Stimulated activated CD4-positive, alpha-beta T cell treated with anti-CD3 and anti-CD28 coated beads, Interleukin-4, amount 100 ng/mL, for 4 hours (primary cell): ENCODE data around the gene GNA15.
"Not testable (repeated sequence)": the region's sequence is repeated elsewhere in the genome, so short reads cannot be mapped to it uniquely, and the experiment has no call there.

ENCODE experiments used
- DNase-seq, 2 experiments: peaks; one replicate each; pipeline ENCODE4 v3.0.0-alpha.2; 2020

GNA15 gene, protein sequence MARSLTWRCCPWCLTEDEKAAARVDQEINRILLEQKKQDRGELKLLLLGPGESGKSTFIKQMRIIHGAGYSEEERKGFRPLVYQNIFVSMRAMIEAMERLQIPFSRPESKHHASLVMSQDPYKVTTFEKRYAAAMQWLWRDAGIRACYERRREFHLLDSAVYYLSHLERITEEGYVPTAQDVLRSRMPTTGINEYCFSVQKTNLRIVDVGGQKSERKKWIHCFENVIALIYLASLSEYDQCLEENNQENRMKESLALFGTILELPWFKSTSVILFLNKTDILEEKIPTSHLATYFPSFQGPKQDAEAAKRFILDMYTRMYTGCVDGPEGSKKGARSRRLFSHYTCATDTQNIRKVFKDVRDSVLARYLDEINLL

DNA sequence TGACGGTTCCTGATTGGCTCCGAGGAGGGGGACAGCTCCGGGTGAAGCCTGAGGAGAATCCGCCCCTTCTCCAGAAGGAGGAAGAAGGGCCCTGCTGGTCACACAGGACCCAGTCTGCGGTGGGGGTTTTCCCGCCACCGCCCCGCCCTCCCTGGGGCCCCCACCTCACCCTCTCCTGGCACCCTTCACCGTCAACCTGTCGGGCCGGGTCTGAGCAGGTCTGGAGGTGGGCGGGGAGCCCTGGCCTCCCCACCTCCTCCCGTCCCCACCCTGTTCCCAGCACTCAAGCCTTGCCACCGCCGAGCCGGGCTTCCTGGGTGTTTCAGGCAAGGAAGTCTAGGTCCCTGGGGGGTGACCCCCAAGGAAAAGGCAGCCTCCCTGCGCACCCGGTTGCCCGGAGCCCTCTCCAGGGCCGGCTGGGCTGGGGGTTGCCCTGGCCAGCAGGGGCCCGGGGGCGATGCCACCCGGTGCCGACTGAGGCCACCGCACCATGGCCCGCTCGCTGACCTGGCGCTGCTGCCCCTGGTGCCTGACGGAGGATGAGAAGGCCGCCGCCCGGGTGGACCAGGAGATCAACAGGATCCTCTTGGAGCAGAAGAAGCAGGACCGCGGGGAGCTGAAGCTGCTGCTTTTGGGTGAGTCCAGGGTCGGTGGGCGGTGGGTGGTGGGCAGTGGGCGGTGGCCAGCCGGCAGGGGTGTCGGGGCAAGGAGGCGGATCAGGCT lies at the start of gene GNA15:
GNA15 (plus strand) TSS at position 73 of the 723 bp plus-strand sequence; CDS start at position 491, 418 bp downstream.
- DNase-seq: peak; percentile 26 to 42

DNA sequence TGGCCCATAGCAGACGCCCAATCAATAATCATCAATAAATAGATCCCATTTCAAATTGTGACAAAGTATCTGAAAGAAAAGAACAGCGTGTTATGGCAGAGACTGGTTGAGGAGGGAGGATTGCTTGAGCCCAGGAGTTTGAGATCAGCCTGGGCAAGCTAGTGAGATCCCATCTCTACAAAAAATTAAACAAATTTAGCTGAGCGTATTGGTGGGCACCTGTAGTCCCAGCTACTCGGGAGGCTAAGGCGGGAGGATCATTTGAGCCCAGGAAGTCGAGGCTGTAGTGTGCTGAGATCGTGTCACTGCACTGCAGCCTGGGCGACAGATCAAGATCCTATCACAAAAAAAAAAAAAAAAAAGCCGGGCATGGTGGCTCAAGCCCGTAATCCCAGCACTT lies 48.1 kb upstream of the GNA15 start:
- no peak for DNase-seq

DNA sequence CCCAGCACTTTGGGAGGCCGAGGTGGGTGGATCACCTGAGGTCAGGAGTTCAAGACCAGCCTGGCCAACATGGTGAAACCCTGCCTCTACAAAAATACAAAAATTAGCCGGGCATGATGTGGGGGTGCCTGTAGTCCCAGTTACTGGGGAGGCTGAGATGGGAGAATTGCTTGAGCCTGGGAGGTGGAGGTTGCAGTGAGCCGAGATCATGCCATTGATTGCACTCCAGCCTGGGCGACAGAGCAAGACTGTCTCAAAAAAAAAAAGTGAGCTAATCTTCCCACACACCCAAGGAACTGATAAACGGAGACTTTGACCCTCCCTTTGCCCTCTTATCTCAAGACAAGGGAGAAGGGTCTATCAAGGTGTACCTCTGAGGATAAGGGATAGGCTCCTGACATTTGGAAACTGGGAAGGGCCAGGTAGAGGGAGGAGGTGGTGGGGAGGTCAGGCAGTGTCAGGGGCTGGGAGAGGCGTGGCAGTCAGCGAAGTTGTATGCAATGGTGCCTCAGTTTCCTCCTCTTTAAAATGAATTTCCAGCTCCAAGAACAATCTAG lies 46.5 kb upstream of the GNA15 start:
- not testable (repeated sequence) for DNase-seq

DNA sequence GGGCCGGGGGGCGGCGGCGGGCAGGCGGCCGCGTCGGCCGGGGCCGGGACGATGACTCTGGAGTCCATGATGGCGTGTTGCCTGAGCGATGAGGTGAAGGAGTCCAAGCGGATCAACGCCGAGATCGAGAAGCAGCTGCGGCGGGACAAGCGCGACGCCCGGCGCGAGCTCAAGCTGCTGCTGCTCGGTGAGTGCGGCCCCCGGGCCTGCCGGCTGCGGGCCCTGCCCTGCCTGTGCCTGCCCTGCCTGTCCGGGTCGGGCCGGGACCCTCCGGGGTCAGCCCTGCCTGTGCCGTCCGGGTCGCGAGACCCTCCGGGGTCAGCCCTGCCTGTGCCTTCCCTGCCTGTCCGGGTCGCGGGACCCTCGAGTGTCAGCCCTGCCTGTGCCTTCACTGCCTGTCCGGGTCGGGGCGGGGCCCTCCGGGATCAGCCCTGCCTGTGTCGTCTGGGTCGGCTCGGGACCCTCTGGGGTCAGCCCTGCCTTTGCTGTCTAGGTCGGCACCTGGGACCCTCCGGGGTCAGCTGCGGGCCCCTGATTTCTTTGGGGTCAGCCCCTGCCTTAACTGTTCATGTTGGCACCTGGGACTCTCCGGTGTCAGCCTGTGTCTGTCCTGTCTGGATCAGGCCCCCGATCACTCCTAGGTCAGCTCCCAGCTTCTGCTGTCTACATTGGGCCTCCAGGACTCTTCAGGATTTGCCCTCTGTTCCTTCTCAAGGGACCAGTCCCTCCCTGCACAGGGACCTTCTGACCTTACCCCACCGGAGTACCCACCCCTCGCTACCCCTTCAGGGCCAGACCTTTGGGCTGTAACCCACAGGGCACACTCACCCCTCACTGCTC lies 41.0 kb upstream of the GNA15 start:
- DNase-seq: peak in 1 of 2 experiments; percentile 21

DNA sequence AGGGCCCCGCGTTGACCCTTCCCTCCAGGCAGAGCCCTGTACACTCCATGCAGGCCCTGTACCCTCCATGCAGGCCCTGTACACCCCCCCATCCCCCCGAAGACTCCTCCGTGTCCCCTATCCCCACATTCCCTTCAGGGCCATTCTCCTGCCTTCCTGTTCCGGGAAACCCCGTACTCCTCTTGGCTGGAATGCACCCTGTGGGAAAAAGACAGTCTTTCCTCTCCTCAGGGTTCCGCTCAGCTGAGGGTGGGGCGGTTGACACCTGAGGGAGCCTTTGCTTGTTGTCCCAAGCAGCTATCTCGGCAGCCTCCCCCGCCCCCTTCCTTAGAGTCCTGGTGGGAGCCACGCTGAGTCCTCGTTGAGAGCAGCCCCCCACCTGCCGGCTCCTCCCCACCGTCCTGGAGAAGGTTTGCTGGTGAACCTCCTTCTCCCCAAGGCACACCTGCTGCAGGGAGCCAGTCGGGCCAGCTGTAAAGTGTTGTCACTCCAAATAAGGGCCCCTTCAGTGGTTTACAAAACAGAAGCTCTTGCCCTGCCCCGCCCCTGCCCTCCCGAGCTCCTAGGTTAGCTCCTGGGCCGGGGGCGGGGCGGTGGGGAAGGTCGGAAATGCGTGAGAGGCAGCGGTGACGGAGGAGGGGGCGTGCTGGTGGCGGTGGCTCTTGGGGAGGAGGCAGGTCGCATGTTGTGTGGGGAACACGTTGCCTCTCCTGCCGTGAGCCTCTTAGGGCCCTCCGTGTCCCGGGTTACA lies 40.2 kb upstream of the GNA15 start:
- peak; percentile 53 to 84 for DNase-seq

DNA sequence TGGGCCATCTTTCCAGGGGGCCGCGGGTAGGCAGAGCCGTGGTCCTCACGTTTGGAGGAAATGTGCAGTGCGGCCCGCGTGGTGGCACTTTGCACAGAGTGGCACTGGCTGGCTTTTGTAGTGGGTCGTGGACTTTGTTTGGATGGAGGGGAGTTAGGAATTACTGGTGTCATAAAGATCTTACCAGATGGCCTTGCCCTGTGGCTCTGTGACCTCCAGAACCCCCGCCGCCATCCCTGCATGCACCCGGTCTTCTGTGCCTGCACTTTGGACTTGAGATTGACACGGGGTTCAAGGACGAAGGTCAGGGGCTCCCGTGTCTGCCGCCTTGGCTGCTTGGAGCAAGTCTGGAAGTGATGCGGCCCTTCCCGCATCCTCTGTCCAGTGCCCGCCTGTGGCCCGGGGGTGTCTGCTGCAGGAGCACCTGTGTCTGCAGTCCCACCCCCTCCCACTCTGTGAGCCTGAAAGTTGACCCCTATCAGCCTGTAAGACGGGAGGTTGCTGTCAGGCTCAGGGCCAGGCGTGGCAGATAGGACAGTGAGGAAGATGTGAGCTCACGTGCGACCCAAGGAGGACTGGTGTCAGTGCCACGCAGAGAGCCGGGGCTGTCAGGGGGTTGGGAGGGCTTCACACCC lies 39.4 kb upstream of the GNA15 start:
- DNase-seq: no peak

DNA sequence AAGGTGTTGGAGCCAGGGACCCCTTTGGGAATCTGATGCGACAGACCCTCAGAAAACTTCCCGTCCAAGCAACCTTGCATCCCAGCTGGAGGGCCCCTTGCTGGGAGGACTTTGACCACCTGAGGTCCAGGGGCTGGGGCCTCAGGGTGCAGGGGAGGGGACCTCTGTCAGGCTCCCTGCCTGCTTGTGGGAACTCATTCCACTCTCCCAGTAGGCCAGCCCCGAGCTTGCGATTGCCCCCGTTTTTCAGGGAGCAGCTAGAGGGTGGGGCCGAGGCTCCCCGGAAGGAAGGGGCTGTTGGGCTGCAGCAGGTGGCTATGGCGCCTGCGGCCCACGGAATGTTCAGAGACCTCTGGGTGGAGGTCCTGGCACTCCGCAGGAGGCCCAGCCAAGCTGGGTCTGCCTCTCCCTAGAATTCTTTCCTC lies 38.9 kb upstream of the GNA15 start:
- no peak for DNase-seq

DNA sequence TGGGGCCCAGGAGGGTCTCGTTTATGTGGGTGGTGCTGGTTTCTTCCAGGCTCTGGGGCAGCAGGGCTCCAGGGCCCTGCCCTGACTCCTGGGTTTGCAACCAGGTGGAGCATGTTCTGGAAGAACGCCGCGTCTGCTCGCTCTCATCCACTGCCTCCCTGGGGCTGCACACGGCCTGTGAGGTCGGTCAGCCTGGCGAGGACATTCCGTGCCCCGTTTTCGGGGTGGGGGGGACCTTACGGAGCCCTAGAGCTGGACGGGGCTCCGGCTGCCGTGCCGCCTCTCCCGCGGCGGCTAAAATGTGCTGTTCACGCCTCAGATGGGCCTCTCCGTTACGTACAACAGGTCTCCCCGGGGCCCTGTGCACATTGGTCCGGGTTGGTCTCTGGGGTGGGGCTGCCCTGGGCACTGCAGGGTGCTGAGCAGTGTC lies 38.4 kb upstream of the GNA15 start:
- no peak for DNase-seq

DNA sequence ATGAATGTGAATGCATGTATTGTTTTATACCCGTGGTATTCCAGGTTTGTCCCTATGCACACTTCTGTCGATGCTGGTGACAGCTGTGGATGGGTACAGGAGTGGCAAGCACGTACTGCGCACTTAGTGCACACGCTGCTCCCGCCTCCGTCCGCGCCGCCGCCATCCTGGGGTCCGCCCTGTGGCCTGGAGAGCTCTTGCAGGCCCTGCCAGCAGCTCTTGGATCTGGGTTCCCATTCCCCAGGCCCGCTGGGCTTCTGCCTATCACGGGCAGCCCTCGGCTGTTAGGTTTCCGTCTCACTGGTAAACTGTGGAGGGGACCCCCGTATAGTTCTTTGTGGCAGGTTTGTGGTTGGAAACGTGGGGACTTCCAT lies 37.7 kb upstream of the GNA15 start:
- DNase-seq: no peak

DNA sequence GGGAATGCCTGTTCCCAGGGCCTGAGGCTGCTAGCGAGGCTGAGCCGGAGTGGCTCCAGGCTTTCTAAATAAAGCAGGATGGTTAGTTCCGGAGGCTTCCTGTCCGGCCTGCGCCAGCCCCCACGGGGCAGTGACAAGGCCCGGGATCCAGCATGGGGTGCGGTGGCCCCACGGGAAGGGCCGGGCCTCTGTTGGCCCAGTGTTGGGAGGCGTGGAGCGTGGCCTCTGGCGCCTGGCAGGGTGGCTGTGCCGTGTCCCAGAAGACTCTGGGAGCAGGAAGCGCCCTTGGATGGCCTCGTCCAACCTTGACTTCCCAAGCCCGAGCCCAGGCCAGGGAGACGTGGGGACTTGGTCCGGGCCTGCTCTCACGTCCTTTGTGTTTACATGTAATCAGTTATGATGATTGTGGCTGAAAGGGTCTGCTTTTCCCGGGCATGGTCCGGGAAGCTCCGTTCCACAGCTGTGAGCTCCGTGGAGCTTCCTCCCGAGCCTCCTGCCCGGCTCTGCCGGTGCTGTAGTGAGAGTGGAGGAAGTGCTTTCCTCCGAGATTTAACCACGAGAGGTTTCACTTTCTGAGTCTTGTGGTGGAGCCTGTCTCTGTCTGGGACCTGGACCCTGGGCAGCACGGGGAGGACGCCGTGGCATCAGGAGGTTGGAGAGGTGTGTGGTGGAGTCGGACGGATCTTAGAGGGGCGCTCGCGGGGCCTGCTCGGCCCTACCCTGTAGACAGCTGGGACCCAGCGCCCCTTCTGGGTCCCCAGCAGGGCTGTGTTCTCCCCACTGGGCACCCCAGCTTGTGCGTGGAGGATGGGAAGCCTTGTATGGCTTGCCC lies 37.1 kb upstream of the GNA15 start:
- DNase-seq: peak in 1 of 2 experiments; percentile 4

DNA sequence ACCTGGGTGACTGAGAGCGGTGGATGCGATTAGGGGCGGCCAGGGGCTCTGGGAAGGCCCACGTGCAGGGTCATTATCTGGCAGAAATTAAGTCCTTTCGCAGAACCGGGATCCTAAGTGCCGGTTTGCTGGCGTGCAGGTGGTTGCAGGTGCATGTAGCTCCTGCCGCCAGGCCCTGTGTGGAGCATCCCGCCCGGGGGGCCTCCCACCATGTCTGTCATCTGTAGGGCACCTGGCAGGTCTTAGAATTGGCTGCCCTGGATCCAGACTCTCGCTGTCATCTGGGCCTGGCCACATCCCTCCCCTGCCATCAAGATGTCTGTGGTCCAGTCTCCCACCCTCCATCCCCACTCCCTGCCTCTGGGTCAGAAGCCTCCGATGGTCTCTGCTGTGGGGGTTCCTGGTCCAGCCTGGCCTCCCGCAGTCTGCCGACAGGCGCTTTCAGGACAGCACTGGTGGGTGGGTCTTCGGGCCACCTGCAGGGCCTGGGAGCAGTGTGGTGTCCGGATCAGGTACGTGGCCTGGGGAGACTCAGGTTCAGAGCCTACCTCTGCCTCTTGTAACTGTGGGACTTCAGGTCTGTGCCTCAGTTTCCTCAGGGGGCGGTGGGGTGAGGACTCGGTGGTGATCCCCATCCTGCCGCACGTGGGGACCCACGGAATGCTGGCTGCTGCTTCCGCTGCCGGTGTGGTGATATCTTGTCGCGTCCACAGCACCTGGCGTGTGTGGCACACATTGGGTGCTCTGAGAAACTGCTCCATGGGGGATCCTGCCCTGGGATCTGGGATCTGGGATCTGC lies 36.3 kb upstream of the GNA15 start:
- no peak for DNase-seq

DNA sequence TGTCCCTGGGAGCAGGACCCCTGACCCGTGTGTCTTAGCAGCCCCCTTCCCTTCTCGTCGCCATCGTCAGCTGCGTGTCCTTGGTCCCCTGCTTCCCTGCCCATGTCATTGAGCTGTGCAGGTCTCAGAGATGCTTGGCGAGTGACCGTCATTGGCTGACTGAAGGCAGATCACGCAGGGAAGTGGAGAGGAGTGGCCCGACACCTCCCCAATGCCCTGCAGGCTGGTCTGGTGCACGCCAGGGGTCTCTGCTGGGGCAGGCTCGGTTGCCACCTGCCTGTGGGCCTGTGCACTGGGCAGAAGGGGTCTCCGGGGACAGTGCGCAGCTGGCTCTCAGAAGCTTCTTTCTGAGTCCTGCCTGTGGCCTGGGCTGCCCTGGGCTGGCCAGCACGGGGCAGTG lies 35.5 kb upstream of the GNA15 start:
- DNase-seq: no peak

DNA sequence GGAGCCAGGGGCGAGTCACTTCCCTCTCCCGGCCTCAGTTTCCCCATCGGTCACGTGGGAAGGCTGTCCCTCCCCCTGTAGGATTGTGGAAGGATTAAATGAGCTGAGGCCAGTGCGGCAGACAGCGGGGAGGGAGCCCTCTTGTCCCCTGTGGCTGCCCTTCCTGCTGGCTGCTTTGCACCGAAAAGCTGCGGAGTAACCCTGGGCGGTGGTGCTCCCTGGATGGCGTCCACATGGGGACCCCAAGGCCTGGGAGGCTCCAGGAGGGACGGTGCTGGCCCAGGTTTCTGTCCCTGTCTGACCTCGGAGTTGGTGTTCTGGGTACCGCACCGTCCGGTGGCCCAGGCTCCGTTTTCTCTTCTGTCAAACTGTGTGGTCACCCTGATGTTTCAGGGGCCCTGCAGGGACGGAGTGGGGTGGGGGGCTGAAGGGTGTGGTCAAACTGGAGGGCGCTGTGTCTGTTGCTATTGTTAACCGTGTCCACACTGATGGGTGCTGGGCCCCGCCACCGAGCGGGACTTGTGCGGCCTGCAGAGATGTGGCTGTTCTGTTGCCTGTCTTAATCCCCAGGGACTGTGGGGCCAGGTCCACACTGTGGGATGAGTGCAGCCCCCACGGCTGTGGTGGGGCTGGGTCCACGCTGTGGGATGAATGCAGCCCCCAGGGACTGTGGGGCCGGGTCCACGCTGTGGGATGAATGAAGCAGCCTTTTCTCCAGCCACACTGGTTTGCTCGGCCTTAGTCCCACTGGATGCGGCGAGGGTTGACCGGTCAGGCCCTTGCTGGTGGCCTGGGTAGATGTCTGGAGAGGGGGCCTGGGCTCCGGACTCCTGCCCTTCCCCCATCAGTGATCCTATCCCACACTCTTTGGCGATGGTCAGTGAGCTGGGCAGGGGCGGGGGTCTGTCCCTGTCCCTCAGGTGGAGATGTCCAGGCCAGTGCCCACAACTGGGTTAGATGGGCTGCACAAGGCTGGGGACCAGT lies 34.8 kb upstream of the GNA15 start:
- no peak for DNase-seq

DNA sequence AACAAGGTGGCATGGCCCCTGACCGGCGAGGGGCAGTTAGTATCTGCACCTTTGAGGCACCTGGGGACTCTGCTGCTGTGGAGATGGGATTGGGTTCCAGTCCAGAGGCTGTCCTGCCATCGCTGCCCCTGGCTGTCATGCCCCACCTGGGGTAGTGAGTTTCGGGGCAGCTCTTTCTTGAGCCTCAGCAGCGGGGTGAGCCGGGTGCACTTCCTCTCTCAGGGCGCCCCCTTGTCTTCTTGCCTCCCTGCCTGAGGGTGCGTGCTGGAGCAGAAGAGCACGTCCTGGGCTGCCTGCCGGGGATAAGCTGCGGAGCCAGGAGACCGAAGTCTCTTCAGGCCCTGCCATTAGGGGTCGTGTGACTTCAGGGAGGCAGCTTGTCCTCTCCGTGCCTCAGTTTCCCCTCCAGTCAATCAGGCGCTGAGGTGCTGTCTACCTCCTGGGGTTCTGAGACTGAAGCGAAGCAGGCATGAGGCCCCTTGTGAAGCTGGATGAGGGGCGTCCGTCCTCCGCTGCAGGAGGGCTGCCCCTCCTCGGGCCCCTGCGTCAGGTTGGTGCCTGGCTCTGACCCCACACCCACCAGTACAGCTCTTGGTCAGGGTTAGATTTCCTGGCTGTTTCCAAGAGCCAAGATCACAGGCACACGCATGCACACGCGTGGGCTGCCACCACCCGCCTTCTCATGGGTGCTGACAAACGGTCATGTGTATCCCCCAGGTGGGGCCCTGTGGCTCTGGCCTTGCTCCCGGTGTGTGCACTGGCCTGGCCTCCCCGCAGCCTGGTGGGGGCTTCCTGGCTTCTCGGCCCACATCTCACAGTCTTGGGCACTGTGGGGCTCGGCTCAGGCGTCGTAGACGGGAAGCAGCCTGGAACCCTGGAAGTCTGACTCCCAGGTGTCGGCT lies 33.3 kb upstream of the GNA15 start:
- no peak for DNase-seq

DNA sequence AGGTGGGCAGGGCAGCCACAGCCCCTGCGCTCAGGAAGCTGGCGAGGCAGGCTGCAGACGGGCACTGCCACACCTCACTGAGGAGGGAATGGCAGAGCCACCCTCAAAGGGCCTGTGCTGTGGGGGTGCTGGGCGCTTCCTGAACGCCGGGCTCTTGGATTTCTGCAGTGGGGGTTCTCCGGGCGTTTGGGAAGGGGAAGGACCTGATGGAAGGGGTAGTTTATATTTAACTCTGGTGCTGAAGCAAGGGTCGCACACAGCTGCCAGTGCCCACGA lies 31.2 kb upstream of the GNA15 start:
- no peak for DNase-seq

DNA sequence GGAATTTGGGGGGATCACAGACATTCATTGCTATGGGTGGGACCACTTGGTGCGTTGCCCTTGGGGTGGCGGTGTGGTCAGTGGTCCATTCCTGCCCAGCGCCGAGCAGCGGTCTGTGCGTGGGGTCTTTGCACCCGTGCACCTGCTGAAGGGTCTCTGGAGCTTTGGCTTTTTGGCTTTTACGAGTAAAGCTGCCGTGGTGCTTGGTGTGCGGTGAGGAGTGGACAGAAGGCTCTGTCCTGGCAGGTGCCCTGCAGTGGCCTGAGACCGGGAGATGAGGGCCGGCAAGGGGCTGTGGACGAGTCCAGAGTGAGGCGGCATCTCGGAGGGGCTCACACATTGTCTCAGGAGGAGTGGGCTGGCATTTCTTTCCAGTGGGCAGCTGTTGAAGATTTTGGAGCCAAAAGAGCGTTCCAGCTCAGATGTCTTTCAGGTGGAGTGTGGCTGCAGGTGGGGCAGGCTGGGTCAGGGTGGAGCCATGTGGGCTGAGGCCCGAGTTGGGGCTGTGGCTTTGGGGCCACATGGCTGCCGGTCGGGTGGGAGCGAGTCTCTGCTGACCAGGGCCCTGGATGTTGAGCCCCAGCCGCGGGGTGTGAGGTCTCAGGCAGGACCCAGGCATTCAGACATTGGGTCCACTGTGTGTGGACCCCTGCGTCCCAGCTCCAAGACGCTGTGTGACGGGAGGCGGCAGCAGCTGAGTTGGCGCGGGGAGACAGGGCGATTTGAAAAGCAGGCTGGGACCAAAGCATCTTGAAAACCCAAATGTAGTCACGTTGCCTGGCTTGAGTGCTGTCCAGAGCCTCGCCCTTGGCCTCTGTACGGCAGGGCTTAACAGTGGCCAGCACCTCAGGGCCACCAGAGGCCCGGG lies 30.0 kb upstream of the GNA15 start:
- no peak for DNase-seq
